CD4-positive, alpha-beta T cell (primary cell): ENCODE data around the gene CNOT6. TPM values are rescaled to one million over a fixed set of nuclear protein-coding genes. Genes with fewer than 3 reads are reported as not detected.
"Not testable (repeated sequence)": the region's sequence is repeated elsewhere in the genome, so short reads cannot be mapped to it uniquely, and the experiment has no call there.

Experiments used
- ATAC-seq: fragments of 200-7000 bp; cut with Tn5 transposase; one replicate; pipeline ENCODE4 v1.10.0; 2022; ENCODE audit warnings: mild to moderate bottlenecking; ENCODE audit not compliant: poor library complexity
- CTCF ChIA-PET: fragments of 350-600 bp; sonication (Branson Sonifier 250); formaldehyde crosslinking; loops from one replicate; lab custom pipeline; 2021; ENCODE audit warnings: antibody characterized with exemption, inconsistent platforms; lab: Charles Lee
- POLR2A ChIA-PET: fragments of 350-600 bp; sonication (Branson Sonifier 250); formaldehyde crosslinking; loops from one replicate; lab custom pipeline; 2021; ENCODE audit warnings: antibody characterized with exemption, inconsistent platforms; lab: Charles Lee
- DNase-seq, 14 experiments: peaks; one replicate each; pipeline ENCODE4 v3.0.0-alpha.2; 2013 to 2020; ENCODE audit warnings: mixed read lengths in 2 of 14
- H3K27ac ChIP-seq, 2 donors: one replicate each; pipeline versions ENCODE4 v1.5.1 to v1.7.0; 2013; ENCODE audit warnings: low read length in 2 of 2, low read depth in 1 of 2, mild to moderate bottlenecking in 1 of 2
- H3K27me3 ChIP-seq, 2 experiments: 1 replicate in 1 of 2; 2 replicates in 1 of 2; pipeline versions ENCODE4 v1.6.1 to v1.7.0; 2013; ENCODE audit warnings: low read length in 2 of 2, control low read depth in 1 of 2, mild to moderate bottlenecking in 1 of 2, moderate library complexity in 1 of 2; ENCODE audit not compliant: insufficient read depth in 2 of 2, control insufficient read depth in 1 of 2
- H3K36me3 ChIP-seq: one replicate; pipeline ENCODE4 v1.6.1; 2013; ENCODE audit warnings: low read length, control low read depth; ENCODE audit not compliant: insufficient read depth
- H3K4me1 ChIP-seq: one replicate; pipeline ENCODE4 v1.6.1; 2013; ENCODE audit warnings: low read length, control low read depth; ENCODE audit not compliant: insufficient read depth
- H3K4me3 ChIP-seq: one replicate; pipeline ENCODE4 v1.5.1; 2013; ENCODE audit warnings: mild to moderate bottlenecking, low read length, moderate library complexity
- H3K9me3 ChIP-seq, 2 experiments: 1 replicate in 1 of 2; 2 replicates in 1 of 2; pipeline versions ENCODE4 v1.6.1 to v1.7.0; 2013; ENCODE audit warnings: low read length in 2 of 2, mild to moderate bottlenecking in 2 of 2, control low read depth in 1 of 2, moderate library complexity in 1 of 2; ENCODE audit not compliant: control insufficient read depth in 1 of 2, insufficient read depth in 1 of 2
- H3K27ac Mint-ChIP-seq: one replicate; pipeline ENCODE4 v1.8.0; 2020; ENCODE audit warnings: mixed read lengths
- H3K27me3 Mint-ChIP-seq: one replicate; pipeline ENCODE4 v1.8.0; 2021; ENCODE audit warnings: mixed read lengths
- H3K36me3 Mint-ChIP-seq: one replicate; pipeline ENCODE4 v1.8.0; 2021; ENCODE audit warnings: low read depth, mixed read lengths
- H3K4me1 Mint-ChIP-seq: one replicate; pipeline ENCODE4 v1.8.0; 2021; ENCODE audit warnings: low read depth, mixed read lengths
- H3K4me3 Mint-ChIP-seq: one replicate; pipeline ENCODE4 v1.8.0; 2020; ENCODE audit warnings: mild to moderate bottlenecking, mixed read lengths
- H3K9me3 Mint-ChIP-seq: one replicate; pipeline ENCODE4 v1.8.0; 2020; ENCODE audit warnings: mixed read lengths
- CTCF ChIP-seq: fragments of 200-600 bp; IDR thresholded peaks from one replicate; pipeline ENCODE4 v1.8.0; 2022; ENCODE audit warnings: antibody characterized with exemption, mild to moderate bottlenecking
- intact Hi-C, 2 experiments: fragments of 100-400 bp; cut with DNase I in 1 of 2; cut with micrococcal nuclease in 1 of 2; formaldehyde crosslinking; loops; one replicate each; pipeline versions ENCODE4 v1.15.1 to v1.9.0; 2023 to 2025; cut with DNase I, micrococcal nuclease
- total RNA-seq, 174 experiments: library from RNA in 2 of 174; stranded (reverse) in 2 of 174; gene quantifications; one replicate each; pipeline ENCODE4 v1.2.3 and lab custom pipeline; 2021 to 2026

Gene CNOT6
- total RNA-seq, 2 experiments from 2014 or later: 12.5 to 13.8 TPM

- H3K27me3 ChIP-seq: peaks cover 0 to 6% of the 10 kb centered on the region in 2 experiments
- no peaks in the 10 kb centered on the region for H3K36me3 ChIP-seq
- no peak for DNase-seq
- H3K4me1 ChIP-seq: no peaks in the 10 kb centered on the region
- H3K27ac ChIP-seq: no peak overlapping the region
- Mint-ChIP-seq H3K4me1 (no peaks in the 10 kb centered on the region), H3K4me3 (no peak overlapping the region), H3K27ac (no peak overlapping the region), H3K9me3 (no peaks in the 10 kb centered on the region), H3K27me3 (no peaks in the 10 kb centered on the region), H3K36me3 (no peaks in the 10 kb centered on the region)
- H3K9me3 ChIP-seq: no peaks in the 10 kb centered on the region
- ChIA-PET CTCF (no interaction called here), POLR2A (no interaction called here)
- H3K4me3 ChIP-seq: no peak overlapping the region
- ATAC-seq: no peak
- no peak for TF ChIP-seq CTCF
- intact Hi-C loops: no loop called here
Measured at GRCh38 chr5:180464603-180464970, 29.6 kb upstream of the CNOT6 start.

- H3K9me3 ChIP-seq, H3K36me3 ChIP-seq, CTCF ChIA-PET, H3K27me3 Mint-ChIP-seq, DNase-seq, H3K36me3 Mint-ChIP-seq, POLR2A ChIA-PET, H3K27ac ChIP-seq, H3K27me3 ChIP-seq, H3K27ac Mint-ChIP-seq, H3K9me3 Mint-ChIP-seq, intact Hi-C loops, H3K4me1 ChIP-seq, ATAC-seq, H3K4me3 Mint-ChIP-seq, H3K4me1 Mint-ChIP-seq, H3K4me3 ChIP-seq: not testable (repeated sequence)
Measured at GRCh38 chr5:180465052-180465451, 29.1 kb upstream of the CNOT6 start.

- ATAC-seq (no peak), DNase-seq (no peak)
- POLR2A ChIA-PET: no interaction called here
- no peaks in the 10 kb centered on the region for H3K9me3 ChIP-seq
- no peaks in the 10 kb centered on the region for H3K9me3 Mint-ChIP-seq
- no peak for TF ChIP-seq CTCF
- no peaks in the 10 kb centered on the region for H3K36me3 Mint-ChIP-seq
- no peak overlapping the region for H3K27ac Mint-ChIP-seq
- peaks cover 4% of the 10 kb centered on the region for H3K4me1 ChIP-seq
- H3K27me3 Mint-ChIP-seq: peaks cover 5% of the 10 kb centered on the region
- H3K27me3 ChIP-seq: peaks cover 6 to 8% of the 10 kb centered on the region in 2 experiments
- no peaks in the 10 kb centered on the region for H3K4me1 Mint-ChIP-seq
- H3K36me3 ChIP-seq: no peaks in the 10 kb centered on the region
- intact Hi-C loops: no loop called here
- CTCF ChIA-PET: no interaction called here
- H3K4me3 Mint-ChIP-seq: no peak overlapping the region
- H3K27ac ChIP-seq: no peak overlapping the region
- H3K4me3 ChIP-seq: no peak overlapping the region
Measured at GRCh38 chr5:180466316-180466715, 27.9 kb upstream of the CNOT6 start.
